ENCODE data around the gene ARHGDIA. TPM values are rescaled to one million over a fixed set of nuclear protein-coding genes. Genes with fewer than 3 reads are reported as not detected.

The ARHGDIA gene
- total and polyA plus RNA-seq, 10 donors: 131 to 392 (median 235) TPM

- no peak for DNase-seq
- TF ChIP-seq, protein P1, sequence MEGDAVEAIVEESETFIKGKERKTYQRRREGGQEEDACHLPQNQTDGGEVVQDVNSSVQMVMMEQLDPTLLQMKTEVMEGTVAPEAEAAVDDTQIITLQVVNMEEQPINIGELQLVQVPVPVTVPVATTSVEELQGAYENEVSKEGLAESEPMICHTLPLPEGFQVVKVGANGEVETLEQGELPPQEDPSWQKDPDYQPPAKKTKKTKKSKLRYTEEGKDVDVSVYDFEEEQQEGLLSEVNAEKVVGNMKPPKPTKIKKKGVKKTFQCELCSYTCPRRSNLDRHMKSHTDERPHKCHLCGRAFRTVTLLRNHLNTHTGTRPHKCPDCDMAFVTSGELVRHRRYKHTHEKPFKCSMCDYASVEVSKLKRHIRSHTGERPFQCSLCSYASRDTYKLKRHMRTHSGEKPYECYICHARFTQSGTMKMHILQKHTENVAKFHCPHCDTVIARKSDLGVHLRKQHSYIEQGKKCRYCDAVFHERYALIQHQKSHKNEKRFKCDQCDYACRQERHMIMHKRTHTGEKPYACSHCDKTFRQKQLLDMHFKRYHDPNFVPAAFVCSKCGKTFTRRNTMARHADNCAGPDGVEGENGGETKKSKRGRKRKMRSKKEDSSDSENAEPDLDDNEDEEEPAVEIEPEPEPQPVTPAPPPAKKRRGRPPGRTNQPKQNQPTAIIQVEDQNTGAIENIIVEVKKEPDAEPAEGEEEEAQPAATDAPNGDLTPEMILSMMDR (IDR thresholded peaks at IDR 0.05 in 8 of 11, conservative IDR thresholded peaks at IDR 0.05 in 3 of 11): no peak
- no peak for TF ChIP-seq POLR2A (IDR thresholded peaks at IDR 0.05)
- TF ChIP-seq POLR2AphosphoS5 (IDR thresholded peaks at IDR 0.05): no peak
- Histone ChIP-seq H3K27ac (no peak overlapping the region), H3K9me3 (no peaks in the 10 kb centered on the region), H3K27me3 (replicated peaks in 1 of 7) (peaks cover 0 to 26% (median 16%) of the 10 kb centered on the region in 7 donors), H3K4me1 (peaks cover 8 to 43% (median 35%) of the 10 kb centered on the region in 6 donors), H3K36me3 (peaks cover 0 to 63% (median 15%) of the 10 kb centered on the region in 6 donors), H3K4me3 (no peak overlapping the region)
- 90 to 99% (median 96%) methylated on average over 10 of the region's 10 CpGs for WGBS, 5 donors
- intact Hi-C loops (cut with DNase I; ENCODE audit: low total_unique reads): no loop called here
These were observed 34.9 kb upstream of the ARHGDIA start for GRCh38 chr17:81905993-81906392.

DNA sequence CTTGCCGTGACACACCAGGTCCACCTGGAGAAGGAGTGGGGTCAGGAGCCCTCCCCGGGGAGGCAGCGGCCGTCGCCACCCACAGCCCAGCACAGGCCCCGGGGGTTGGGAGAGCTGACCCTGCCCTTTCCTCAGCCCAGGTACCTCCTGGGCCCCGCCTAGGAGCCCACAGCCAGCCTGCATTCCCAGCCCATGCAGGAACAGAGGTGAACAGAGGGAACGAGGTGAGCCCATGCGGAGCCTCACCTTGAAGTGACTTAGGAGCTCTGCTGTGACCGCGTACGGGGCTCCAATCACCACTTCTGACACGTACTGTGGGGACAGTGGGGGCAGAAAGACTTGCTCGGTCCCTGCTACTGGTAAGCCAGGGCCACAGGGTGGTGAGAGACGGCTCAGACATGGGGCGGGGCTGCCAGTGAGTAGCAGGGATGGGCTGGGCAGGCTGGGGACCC, 34.3 kb upstream of the ARHGDIA start:
- TF ChIP-seq POLR2A (IDR thresholded peaks at IDR 0.05) (no peak), POLR2AphosphoS5 (IDR thresholded peaks at IDR 0.05) (no peak)
- TF ChIP-seq, protein P1 (IDR thresholded peaks at IDR 0.05 in 8 of 11, conservative IDR thresholded peaks at IDR 0.05 in 3 of 11): no peak
- Histone ChIP-seq H3K27ac (no peak overlapping the region), H3K4me3 (no peak overlapping the region), H3K9me3 (no peaks in the 10 kb centered on the region), H3K36me3 (peaks cover 0 to 68% (median 17%) of the 10 kb centered on the region in 6 donors), H3K27me3 (replicated peaks in 1 of 7) (peaks cover 0 to 29% (median 16%) of the 10 kb centered on the region in 7 donors), H3K4me1 (peaks cover 6 to 38% (median 31%) of the 10 kb centered on the region in 6 donors)
- 94 to 97% (median 96%) methylated on average over 14 to 16 of the region's 16 CpGs for whole genome bisulfite sequencing, 5 donors
- intact Hi-C loops (cut with DNase I; ENCODE audit: low total_unique reads): no loop called here
- DNase-seq: no peak

DNA sequence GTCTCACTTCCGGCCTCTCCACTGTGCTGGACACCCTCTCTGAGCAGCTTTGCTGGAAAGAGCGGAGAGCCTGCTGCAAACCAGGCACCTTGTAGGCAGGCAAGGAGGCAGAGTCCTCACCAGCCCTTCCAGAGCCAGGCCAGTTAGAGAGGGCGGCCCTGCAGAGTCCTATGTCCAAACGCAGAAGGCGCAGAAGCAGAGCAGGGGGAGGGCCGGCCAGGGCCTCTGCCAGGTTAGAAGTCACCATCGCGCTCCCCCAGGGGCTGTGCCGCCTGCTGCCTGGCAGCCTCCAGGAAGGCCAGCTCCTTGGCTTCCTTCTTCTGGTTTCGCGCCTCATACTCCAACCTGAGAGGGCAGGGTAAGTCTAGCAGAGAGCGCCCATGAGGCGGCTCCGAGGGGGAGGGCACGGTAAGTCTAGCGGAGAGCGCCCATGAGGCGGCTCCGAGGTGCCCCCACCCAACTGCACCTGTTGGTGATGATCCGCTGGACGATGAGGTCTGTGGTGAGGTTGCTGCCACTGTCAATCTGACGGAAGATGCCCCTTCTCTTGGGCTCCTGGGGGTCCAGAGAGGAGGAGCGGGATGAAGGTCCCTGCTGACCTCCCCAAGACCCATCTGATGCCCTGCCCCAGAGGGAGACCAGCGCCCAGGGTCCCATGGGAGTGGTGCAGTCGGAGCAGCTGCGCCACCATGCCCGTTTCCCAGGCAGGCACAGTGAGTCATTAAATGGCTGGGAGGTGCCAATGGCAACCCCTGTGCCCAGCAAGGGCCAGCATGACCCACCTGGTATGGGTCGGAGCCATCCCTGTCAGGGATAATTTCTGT, 33.7 kb upstream of the ARHGDIA start:
- no peak overlapping the region for H3K4me3 ChIP-seq
- no peaks in the 10 kb centered on the region for H3K9me3 ChIP-seq
- TF ChIP-seq, protein P1 (IDR thresholded peaks at IDR 0.05 in 8 of 11, conservative IDR thresholded peaks at IDR 0.05 in 3 of 11): no peak
- no peak for TF ChIP-seq POLR2A (IDR thresholded peaks at IDR 0.05)
- no peak for TF ChIP-seq POLR2AphosphoS5 (IDR thresholded peaks at IDR 0.05)
- H3K36me3 ChIP-seq: peaks cover 0 to 75% (median 24%) of the 10 kb centered on the region in 6 donors
- no peak for DNase-seq
- WGBS, 5 donors: 90 to 96% (median 94%) methylated on average over 21 to 28 of the region's 28 CpGs
- intact Hi-C loops (cut with DNase I; ENCODE audit: low total_unique reads): no loop called here
- H3K27me3 ChIP-seq (replicated peaks in 1 of 7): peaks cover 0 to 29% (median 16%) of the 10 kb centered on the region in 7 donors
- H3K27ac ChIP-seq: no peak overlapping the region
- peaks cover 0 to 32% (median 24%) of the 10 kb centered on the region in 6 donors for H3K4me1 ChIP-seq
